Astrocyte (in vitro differentiated cells and primary cell): ENCODE measurements around the gene ZNF70.

Experiments used
- EZH2 ChIP-seq: IDR thresholded peaks from 2 replicates; pipeline ENCODE4 v1.6.1; 2012; ENCODE audit warnings: mild to moderate bottlenecking, low read length, inconsistent platforms; ENCODE audit not compliant: insufficient read depth
- TF ChIP-seq, protein P1 (sequence below): IDR thresholded peaks from 2 replicates; pipeline ENCODE4 v1.5.1; 2011; ENCODE audit warnings: low read depth, mild to moderate bottlenecking, inconsistent platforms, low read length, moderate library complexity; ENCODE audit not compliant: insufficient read depth

DNA sequence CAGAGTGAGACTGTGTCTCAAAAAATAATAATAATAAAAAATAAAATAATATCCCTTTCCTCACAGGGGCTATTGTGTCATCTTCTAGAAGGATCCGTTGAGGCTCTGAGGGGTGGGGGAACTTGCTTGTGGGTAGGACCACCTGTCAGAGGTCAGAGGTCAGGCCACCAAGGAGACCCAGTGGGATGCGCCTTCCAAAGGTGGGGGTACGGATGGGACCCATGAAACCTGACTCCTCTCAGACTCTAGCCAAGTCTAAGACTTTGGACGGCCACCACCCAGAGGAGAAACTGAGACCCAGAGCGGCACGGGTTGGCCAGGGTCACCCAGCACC lies 21.4 kb upstream of the ZNF70 start:
- TF ChIP-seq, protein P1, sequence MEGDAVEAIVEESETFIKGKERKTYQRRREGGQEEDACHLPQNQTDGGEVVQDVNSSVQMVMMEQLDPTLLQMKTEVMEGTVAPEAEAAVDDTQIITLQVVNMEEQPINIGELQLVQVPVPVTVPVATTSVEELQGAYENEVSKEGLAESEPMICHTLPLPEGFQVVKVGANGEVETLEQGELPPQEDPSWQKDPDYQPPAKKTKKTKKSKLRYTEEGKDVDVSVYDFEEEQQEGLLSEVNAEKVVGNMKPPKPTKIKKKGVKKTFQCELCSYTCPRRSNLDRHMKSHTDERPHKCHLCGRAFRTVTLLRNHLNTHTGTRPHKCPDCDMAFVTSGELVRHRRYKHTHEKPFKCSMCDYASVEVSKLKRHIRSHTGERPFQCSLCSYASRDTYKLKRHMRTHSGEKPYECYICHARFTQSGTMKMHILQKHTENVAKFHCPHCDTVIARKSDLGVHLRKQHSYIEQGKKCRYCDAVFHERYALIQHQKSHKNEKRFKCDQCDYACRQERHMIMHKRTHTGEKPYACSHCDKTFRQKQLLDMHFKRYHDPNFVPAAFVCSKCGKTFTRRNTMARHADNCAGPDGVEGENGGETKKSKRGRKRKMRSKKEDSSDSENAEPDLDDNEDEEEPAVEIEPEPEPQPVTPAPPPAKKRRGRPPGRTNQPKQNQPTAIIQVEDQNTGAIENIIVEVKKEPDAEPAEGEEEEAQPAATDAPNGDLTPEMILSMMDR = no peak
- no peak for TF ChIP-seq EZH2
